ENCODE results near the gene OSBPL7.

The OSBPL7 gene

DNA sequence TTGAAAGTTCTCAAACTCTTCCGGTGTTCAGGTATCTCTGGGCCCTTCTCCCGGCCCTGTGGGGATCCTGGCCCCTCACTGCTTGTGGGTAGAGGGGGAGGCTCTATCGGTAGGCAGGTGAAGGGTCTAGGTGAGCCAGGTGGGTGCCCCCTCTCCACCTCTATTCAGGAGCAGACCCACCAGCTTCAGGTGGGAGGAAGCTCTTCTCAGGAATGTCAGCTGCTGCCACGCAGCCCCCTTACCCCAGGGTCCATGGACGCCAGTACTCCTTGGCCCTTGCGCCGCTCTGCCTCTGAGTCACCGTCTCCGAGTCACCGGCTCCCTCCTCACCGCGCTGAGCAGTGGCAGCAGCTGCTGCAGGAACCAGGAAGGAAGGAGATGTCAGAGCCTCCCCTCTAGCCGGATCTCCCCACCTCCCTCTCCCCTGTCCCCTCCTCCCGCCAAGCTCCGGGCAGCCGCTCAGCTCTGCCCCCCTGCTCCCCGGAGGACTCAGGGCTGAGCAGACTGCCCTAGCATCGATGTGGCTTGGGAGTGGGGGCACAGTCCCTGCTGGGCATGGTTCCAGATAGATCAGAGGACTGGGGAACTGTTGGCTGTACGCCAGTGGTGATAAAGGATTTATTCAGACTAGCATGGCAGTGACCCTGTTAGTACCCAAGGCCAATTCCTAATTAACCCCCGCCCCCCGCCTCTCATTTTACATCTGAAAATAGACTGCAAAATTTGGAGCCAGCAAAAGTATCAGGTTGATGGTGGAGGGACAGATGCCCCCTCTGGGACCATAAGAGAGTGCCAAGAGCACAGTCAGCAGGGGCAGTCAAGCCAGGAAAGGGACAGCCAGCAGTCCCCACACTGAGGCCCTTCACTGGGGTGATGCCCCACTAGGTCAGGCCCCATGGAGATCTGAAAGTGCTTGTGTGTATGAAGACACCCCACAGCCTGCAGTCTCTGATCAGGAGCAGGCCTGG, at the start of gene OSBPL7 (continued):
- TF ChIP-seq, protein P1, sequence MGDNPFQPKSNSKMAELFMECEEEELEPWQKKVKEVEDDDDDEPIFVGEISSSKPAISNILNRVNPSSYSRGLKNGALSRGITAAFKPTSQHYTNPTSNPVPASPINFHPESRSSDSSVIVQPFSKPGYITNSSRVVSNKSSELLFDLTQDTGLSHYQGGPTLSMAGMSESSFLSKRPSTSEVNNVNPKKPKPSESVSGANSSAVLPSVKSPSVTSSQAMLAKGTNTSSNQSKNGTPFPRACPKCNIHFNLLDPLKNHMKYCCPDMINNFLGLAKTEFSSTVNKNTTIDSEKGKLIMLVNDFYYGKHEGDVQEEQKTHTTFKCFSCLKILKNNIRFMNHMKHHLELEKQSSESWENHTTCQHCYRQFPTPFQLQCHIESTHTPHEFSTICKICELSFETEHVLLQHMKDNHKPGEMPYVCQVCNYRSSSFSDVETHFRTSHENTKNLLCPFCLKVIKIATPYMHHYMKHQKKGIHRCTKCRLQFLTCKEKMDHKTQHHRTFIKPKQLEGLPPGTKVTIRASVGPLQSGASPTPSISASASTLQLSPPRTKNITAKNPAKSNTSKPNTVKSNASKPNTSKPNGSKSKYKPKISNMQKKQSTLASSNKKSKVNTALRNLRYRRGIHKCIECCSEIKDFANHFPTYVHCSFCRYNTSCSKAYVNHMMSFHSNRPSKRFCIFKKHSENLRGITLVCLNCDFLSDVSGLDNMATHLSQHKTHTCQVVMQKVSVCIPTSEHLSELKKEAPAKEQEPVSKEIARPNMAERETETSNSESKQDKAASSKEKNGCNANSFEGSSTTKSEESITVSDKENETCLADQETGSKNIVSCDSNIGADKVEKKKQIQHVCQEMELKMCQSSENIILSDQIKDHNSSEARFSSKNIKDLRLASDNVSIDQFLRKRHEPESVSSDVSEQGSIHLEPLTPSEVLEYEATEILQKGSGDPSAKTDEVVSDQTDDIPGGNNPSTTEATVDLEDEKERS (tag by site-specific recombination; IDR thresholded peaks at IDR 0.05) = no peak
- TF ChIP-seq ZNF404 (tag by site-specific recombination; IDR thresholded peaks at IDR 0.05) (no peak), ZBTB20 (tag by site-specific recombination; IDR thresholded peaks at IDR 0.05) (peak; percentile 35; the same call in 1 of the 2 replicates), ZFHX2 (tag by site-specific recombination; conservative IDR thresholded peaks at IDR 0.05) (no peak; the same call in 1 of the 2 replicates), ZNF394 (tag by site-specific recombination; IDR thresholded peaks at IDR 0.05; ENCODE audit: borderline replicate concordance) (peak; percentile 68; the same call in 1 of the 2 replicates), ZNF792 (tag by site-specific recombination; IDR thresholded peaks at IDR 0.05) (no peak), RBAK (tag by site-specific recombination; IDR thresholded peaks at IDR 0.05) (no peak), SP7 (tag by site-specific recombination; IDR thresholded peaks at IDR 0.05) (peak; percentile 70), ZNF2 (tag by site-specific recombination; IDR thresholded peaks at IDR 0.05) (0 out of 2 replicates have a peak, but pooled peaks have one; percentile 30), BCL11B (tag by site-specific recombination; IDR thresholded peaks at IDR 0.05; ENCODE audit: low read depth) (0 out of 2 replicates have a peak, but pooled peaks have one; percentile 25), GLIS2 (tag by site-specific recombination; IDR thresholded peaks at IDR 0.05) (peak; percentile 60), SP2 (tag by site-specific recombination; IDR thresholded peaks at IDR 0.05) (peak; percentile 89), SP3 (tag by site-specific recombination; IDR thresholded peaks at IDR 0.05) (peak; percentile 71), ZNF366 (tag by site-specific recombination; conservative IDR thresholded peaks at IDR 0.05) (peak; percentile 96)
- TF ChIP-seq, protein P2, sequence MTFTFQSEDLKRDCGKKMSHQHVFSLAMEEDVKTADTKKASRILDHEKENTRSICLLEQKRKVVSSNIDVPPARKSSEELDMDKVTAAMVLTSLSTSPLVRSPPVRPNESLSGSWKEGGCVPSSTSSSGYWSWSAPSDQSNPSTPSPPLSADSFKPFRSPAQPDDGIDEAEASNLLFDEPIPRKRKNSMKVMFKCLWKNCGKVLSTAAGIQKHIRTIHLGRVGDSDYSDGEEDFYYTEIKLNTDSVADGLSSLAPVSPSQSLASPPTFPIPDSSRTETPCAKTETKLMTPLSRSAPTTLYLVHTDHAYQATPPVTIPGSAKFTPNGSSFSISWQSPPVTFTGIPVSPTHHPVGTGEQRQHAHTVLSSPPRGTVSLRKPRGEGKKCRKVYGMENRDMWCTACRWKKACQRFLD (tag by site-specific recombination; IDR thresholded peaks at IDR 0.05) = no peak
- TF ChIP-seq, protein P3, sequence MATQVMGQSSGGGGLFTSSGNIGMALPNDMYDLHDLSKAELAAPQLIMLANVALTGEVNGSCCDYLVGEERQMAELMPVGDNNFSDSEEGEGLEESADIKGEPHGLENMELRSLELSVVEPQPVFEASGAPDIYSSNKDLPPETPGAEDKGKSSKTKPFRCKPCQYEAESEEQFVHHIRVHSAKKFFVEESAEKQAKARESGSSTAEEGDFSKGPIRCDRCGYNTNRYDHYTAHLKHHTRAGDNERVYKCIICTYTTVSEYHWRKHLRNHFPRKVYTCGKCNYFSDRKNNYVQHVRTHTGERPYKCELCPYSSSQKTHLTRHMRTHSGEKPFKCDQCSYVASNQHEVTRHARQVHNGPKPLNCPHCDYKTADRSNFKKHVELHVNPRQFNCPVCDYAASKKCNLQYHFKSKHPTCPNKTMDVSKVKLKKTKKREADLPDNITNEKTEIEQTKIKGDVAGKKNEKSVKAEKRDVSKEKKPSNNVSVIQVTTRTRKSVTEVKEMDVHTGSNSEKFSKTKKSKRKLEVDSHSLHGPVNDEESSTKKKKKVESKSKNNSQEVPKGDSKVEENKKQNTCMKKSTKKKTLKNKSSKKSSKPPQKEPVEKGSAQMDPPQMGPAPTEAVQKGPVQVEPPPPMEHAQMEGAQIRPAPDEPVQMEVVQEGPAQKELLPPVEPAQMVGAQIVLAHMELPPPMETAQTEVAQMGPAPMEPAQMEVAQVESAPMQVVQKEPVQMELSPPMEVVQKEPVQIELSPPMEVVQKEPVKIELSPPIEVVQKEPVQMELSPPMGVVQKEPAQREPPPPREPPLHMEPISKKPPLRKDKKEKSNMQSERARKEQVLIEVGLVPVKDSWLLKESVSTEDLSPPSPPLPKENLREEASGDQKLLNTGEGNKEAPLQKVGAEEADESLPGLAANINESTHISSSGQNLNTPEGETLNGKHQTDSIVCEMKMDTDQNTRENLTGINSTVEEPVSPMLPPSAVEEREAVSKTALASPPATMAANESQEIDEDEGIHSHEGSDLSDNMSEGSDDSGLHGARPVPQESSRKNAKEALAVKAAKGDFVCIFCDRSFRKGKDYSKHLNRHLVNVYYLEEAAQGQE (tag by site-specific recombination; IDR thresholded peaks at IDR 0.05) = no peak

DNA sequence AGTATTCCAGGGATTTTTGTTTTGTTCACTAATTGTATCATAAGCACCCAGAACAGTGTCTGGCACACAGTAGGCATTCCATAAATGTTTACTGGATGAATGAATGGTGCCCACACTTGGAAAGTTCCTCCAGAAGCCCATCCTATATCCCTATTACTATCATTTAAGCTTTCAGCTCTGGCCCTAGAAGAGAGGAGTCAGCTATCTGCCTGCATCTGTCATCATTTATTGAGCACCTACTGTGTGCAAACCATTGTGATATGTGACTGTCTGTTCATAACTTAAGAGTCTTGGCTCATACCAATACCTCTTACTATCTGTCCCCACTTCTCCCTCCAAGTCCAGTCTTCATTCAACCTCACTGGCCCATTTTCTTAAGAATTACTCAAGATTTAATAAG, 49.5 kb upstream of the OSBPL7 start:
- Histone ChIP-seq H3K27ac (ENCODE audit: extremely low read depth, low read depth, low read length) (no peak overlapping the region), H3K4me1 (ENCODE audit: control insufficient read depth, insufficient read depth, low read length) (no peaks in the 10 kb centered on the region), H3K36me3 (ENCODE audit: control insufficient read depth in 2 of 2, insufficient read depth in 1 of 2, low read length in 2 of 2) (no peaks in the 10 kb centered on the region), H3K4me3 (ENCODE audit: low read depth, low read length) (no peak overlapping the region), H3K9me3 (ENCODE audit: control insufficient read depth, insufficient read depth, low read depth, low read length) (no peaks in the 10 kb centered on the region)
- CTCF ChIA-PET = interaction anchor here (0.6 to 3.6 kb wide), 7 partner anchors 8 to 141 kb away, joined by 3 to 28 read pairs (median 4); partner anchors contain the start of gene SCRN2
- POLR2A ChIA-PET = no interaction called here
- TF ChIP-seq, protein P4, sequence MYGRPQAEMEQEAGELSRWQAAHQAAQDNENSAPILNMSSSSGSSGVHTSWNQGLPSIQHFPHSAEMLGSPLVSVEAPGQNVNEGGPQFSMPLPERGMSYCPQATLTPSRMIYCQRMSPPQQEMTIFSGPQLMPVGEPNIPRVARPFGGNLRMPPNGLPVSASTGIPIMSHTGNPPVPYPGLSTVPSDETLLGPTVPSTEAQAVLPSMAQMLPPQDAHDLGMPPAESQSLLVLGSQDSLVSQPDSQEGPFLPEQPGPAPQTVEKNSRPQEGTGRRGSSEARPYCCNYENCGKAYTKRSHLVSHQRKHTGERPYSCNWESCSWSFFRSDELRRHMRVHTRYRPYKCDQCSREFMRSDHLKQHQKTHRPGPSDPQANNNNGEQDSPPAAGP (tag by site-specific recombination; IDR thresholded peaks at IDR 0.05) = no peak
- TF ChIP-seq ZNF112 (tag by site-specific recombination; IDR thresholded peaks at IDR 0.05) = no peak
- no peak for TF ChIP-seq MYNN (tag by site-specific recombination; IDR thresholded peaks at IDR 0.05; ENCODE audit: borderline replicate concordance)
- peak; percentile 52; the same call in 1 of the 2 replicates for TF ChIP-seq ZNF792 (tag by site-specific recombination; IDR thresholded peaks at IDR 0.05)

All from HEK293 (cell line).